HG03025 (cell line): ENCODE data around the gene PDX1.

Experiments used
- ATAC-seq: cut with Tn5 transposase; IDR thresholded peaks from one replicate; pipeline ENCODE4 v1.9.1; 2021; ENCODE audit warnings: mild to moderate bottlenecking, moderate library complexity; ENCODE audit not compliant: unreplicated experiment, low FRiP score

Gene PDX1

DNA sequence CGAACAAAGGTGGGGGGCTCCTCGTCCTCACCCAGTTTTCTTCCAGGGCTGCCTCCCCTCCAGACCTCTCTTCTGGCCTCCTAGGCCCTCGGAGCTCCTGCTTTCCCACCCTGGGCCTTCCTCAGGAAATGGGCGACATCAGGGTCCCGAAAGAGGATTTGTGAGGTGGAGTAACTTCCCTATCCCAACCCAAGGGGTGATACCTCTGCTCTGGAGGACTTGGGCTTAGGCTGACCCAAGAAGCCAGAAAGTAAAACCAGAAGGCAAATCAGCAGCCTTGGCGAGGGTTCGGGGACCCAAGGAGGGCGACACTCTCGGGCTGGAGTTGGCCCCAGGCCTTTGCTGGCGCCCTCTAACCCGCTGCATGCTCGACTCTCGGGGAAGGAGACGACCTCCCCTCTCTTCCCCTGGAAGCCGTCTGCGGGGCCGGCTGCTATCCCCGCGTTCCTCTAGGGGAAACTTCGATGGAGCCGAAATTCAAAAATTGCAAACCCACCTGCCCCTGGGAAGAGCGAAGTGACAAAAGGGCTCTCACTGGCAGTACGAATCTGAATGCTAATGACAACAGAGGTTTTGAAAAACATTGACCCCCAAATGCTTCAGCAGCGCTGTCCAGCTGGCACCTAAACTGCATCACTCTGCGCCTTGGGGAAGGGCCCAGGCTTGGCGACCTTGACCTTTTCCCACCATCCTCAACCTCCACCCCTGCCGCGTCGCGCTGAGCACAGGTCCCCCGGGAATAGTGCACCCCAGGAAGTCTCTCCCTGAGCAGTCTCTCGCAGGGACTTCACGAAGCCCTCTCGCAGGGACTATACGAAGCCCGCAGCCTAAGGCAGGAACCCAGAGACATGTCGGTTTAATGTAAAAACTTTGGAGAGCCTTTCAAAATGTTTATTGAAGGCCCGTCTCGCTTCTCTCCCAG, 2.4 kb downstream of the PDX1 start:
- no peak for ATAC-seq

DNA sequence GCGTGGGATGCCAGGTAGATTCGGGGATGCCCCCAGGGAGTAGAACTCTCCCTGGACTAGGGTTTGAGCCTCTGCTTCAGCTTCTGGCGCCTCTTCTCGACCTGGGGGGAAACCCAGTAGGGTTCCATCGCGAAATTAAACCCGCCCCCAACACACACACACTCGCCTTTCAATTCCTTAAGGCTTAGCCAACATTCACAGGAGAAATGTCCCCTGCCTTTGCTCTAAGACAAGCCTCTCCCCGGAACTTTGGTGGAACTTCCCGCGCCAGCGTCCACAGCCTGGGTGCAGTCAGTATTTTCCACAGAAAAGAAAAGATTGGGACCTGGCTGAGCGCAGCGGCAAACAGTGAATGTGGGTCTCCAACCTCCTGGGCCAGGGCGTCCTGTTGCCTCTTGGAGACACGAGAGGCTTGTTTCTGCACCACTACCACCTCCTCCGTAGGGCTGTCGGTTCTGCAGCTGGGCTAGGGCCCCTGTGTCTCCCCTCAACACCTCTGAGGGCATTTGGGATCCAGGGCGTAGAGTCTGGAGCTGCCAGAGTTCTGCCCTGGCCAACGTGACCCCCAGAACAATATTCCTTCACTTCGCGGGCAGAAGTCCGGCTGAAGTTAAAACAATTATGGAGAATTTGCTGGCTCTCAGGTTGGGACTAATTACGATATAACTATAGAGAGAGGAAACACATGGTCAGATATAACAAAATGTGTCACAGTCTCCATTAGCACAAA, 3.2 kb downstream of the PDX1 start:
- ATAC-seq: no peak

- ATAC-seq: no peak
These were observed 4.2 kb downstream of the PDX1 start for GRCh38 chr13:27923794-27924528.

- ATAC-seq: no peak
These were observed 4.8 kb downstream of the PDX1 start for GRCh38 chr13:27924529-27925141.

- ATAC-seq: no peak
These were observed 5.6 kb downstream of the PDX1 start for GRCh38 chr13:27925220-27925991.

- no peak for ATAC-seq
These were observed 7.0 kb downstream of the PDX1 start for GRCh38 chr13:27926644-27927434.

DNA sequence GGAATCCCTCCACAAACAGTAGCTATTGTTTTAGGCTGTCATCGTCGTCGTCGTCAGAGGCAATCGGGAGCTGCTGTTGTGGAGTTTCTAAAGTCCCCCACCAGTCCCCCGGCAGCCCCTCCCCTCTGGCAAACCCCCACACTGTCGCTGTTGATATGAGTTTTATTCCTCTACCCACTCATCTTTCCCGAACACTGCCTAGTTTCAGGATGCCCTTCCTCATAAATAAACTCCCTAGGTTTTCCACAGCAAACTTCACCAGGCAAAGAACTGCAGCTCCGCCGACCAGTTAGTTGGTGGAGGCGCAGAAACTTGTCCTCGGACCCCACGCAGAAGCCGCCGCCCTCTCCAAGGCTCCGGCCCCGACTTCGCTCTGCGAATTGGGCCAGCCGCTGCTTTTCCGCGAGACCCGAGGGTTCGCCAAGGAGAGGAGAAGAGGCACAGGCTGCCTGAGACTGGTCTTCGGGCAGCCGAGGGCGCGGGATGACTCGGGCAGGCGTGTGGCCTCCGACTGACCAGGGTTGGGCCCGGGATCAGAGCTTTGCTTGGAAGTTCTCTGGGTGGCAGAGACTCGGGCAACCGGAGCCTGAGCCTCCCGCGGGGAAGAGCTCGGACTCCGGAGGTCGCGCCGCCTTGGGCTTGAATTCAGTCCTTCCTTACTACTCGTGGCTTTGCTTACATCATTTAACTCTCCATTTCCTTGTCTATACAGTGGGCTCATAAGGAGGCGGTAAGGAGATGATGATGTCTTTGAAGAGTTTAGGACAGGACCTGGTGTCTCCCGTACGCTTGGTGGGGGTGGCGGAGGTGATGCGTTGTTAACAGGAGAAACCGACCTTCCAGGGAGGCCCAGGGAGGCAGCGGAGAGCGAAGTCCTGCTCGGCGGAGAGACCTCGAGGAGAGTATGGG, 7.9 kb downstream of the PDX1 start:
- no peak for ATAC-seq

GRCh38 chr13:27928353-27928804, 8.6 kb downstream of the PDX1 start:
- no peak for ATAC-seq

DNA sequence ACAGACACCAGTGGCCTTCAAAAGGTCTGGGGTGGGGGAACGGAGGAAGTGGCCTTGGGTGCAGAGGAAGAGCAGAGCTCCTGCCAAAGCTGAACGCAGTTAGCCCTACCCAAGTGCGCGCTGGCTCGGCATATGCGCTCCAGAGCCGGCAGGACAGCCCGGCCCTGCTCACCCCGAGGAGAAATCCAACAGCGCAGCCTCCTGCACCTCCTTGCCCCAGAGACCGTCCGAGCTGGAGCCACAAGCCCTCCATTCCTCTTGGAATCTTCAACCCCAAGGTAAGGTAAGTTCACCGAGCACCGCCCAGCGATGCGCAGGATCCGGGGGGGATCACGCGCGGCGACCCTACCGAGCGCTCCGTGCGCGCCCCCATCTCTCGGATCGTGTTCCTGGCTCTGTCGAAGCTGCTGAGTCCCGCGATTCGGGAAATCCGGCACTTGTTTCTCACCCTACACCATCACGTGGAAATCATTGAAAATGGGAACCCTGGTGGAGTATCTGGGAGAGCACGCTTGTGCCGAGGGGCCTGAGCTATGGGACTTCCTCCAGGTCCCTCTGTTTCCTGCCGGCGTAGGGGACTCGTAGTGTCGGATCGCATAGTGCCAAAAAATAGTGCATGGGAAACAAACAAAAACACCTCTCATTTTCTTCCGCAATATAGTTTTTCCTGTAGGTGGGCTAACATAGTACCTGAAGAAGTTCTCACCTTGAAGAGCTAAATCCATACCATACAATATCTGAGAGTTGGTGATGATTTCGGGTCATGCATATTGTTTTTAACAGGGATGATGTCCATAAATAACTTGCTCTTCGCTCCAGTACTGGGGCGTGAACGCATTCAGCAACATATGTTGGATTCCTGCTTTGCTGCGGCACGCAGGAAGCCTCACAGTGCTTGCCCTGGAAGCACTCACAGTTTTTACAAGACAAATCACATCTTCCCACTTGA, 9.3 kb downstream of the PDX1 start:
- no peak for ATAC-seq

DNA sequence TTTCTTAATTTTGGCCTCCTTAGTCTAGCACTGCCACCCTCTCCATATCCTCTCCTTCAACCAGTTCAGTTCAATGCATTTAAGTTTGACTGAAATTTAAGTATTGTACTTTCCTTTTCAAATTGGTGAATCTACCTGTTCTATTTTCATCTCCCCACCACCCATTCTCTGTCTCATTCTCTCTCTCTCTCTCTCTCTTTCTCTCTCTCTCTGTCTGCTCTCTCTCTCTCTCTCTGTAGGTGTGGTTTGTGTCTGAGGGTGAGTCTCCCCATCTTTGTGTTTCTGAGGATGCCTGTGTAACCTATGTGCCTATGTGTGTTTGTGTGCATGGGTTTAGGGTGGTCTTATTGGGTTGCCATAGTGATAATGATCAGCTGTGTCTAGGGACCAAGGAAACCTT, 10.1 kb downstream of the PDX1 start:
- ATAC-seq: no peak

GRCh38 chr13:27933118-27933517, 13.3 kb downstream of the PDX1 start:
- ATAC-seq: no peak

GRCh38 chr13:27933580-27934328, 14.0 kb downstream of the PDX1 start:
- no peak for ATAC-seq

GRCh38 chr13:27942972-27943371, 23.2 kb downstream of the PDX1 start:
- ATAC-seq: no peak

DNA sequence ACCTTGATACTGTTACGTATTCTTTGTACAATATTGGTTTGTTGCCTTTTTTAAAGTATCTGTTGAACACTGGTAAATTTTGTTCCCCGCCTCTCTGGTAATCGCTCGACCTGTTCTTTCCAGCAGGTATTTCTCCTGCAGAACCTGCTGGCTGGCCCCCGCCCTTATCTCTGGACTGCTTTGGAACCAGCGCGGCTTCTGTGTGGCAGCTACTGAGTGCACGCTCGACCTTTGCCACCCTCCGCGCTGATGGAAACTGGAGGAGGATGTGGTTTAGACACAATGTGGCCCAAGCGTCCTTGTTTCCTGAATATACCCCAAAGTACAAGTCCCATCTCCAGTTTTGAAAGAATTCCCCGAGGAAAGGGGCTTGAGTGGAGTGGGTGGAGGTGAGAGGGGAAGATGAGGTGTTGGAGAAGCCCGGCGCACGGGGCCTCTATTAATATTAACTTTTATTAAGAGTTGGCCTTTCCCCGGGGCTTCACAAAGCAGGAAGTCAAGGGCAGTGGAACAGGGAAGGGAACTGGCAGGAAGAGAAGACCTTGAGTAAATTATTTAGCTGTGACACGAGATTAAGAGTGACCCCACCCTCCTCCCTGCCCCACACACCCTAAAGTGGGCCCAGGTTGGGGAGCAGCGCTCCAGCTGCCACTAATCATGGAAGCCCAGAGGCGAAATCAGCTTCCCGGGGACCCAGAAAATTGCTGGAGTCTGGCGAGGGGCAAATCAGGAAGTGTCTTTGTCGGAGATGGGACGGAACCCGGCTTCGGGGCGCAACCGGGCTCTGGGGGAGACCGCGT, 33.3 kb downstream of the PDX1 start:
- no peak for ATAC-seq

- peak; percentile 78 for ATAC-seq
These were observed 34.0 kb downstream of the PDX1 start for GRCh38 chr13:27953676-27954405.
